OCI-LY7 (cell line): ENCODE data around the gene OR52N5.

Source experiments
- EZH2phosphoT487 ChIP-seq: fragments of 200-600 bp; sonication (generic); IDR thresholded peaks from 2 replicates; pipeline ENCODE4 v1.6.1; 2018; ENCODE audit warnings: low read depth, borderline replicate concordance, mild to moderate bottlenecking, mixed run types, antibody characterized with exemption, low read length, moderate library complexity, mixed read lengths
- TF ChIP-seq, protein P1 (sequence below): fragments of 200-600 bp; sonication (generic); conservative IDR thresholded peaks from 2 replicates; pipeline ENCODE4 v1.5.1; 2014; ENCODE audit warnings: mild to moderate bottlenecking, antibody characterized with exemption, low read length, moderate library complexity, mixed read lengths

DNA sequence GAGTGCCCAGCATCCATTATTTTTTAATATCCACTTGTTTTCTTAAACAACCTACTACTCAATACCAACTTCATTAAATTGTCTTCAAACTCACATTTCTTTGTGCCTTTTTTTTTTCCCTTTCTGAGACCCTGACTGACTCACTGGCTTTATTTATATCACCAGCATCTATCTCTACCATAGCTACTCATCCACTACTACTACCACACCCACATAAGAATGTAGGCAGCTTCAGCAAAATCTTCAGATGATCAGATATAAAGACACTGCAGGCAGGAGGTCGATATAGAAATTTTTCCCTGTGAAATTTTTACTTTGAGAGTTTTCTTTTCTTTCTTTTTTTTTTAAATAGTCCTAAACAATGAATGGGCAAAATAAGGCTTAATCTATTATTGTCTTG is 44.7 kb downstream of the OR52N5 start:
- TF ChIP-seq, protein P1, sequence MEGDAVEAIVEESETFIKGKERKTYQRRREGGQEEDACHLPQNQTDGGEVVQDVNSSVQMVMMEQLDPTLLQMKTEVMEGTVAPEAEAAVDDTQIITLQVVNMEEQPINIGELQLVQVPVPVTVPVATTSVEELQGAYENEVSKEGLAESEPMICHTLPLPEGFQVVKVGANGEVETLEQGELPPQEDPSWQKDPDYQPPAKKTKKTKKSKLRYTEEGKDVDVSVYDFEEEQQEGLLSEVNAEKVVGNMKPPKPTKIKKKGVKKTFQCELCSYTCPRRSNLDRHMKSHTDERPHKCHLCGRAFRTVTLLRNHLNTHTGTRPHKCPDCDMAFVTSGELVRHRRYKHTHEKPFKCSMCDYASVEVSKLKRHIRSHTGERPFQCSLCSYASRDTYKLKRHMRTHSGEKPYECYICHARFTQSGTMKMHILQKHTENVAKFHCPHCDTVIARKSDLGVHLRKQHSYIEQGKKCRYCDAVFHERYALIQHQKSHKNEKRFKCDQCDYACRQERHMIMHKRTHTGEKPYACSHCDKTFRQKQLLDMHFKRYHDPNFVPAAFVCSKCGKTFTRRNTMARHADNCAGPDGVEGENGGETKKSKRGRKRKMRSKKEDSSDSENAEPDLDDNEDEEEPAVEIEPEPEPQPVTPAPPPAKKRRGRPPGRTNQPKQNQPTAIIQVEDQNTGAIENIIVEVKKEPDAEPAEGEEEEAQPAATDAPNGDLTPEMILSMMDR, result no peak
- TF ChIP-seq EZH2phosphoT487, result no peak
